ENCODE results near the gene MMP14. TPM values are rescaled to one million over a fixed set of nuclear protein-coding genes. Genes with fewer than 3 reads are reported as not detected.

MMP14 gene
- total RNA-seq, 5 donors from 2014 or later (not counting 1 experiment from before 2014, with no cell fraction given): 1.9 to 3.7 (median 2.3) TPM

DNA sequence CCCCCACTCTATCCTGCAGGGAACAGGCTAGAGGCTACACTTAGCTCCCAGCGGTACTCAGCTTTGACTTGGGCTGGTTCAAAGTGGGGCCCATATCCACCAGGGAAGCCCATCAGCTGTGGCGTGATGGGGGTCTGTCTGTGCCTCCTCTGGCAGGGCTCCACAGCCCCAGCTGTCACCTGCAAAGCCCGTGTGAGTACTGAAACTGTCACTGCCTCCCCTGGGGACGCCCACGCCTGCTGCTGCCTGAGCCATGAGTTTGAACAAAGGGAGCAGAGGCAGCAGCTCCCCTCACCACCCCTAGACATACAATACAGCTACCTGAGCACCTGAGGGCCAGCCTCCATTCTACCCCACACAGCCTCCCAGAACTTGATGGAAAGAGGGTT lies 51.6 kb downstream of the MMP14 start:
- Mint-ChIP-seq H3K27ac (peak overlapping the region; percentile 94 to 96), H3K36me3 (no peaks in the 10 kb centered on the region), H3K27me3 (no peaks in the 10 kb centered on the region), H3K4me1 (peaks cover 54 to 62% (median 56%) of the 10 kb centered on the region in 3 donors), H3K4me3 (peak overlapping the region; percentile 87 to 90 (median 88)), H3K9me3 (no peaks in the 10 kb centered on the region)
- Histone ChIP-seq H3K9me3 (no peaks in the 10 kb centered on the region), H3K36me3 (ENCODE audit: control insufficient read depth in 2 of 2, extremely low read depth in 1 of 2, insufficient read depth in 1 of 2, low read length in 1 of 2) (no peaks in the 10 kb centered on the region), H3K4me3 (ENCODE audit: control insufficient read depth in 1 of 2, extremely low read depth in 1 of 2, low read length in 1 of 2) (peak overlapping the region; percentile 60 to 65), H3K27me3 (replicated peaks in 1 of 2; ENCODE audit: control insufficient read depth in 2 of 2, extremely low read depth in 1 of 2, insufficient read depth in 2 of 2, low read length in 1 of 2) (no peaks in the 10 kb centered on the region), H3K4me1 (ENCODE audit: control insufficient read depth in 1 of 2, extremely low read depth in 1 of 2, insufficient read depth in 2 of 2, low read length in 2 of 2) (peaks cover 22 to 54% of the 10 kb centered on the region in 2 experiments), H3K27ac (ENCODE audit: low read length) (peak overlapping the region; percentile 67)
- ChIA-PET CTCF (interaction anchor here (0.7 to 2.2 kb wide), 8 partner anchors 12 to 240 kb away, joined by 3 to 35 read pairs (median 5); partner anchors contain the start of gene LRP10 (in 1 of the 2)), POLR2A (interaction anchor here (0.6 to 1.5 kb wide), 4 partner anchors 32 to 1758 kb away, joined by 6 to 12 read pairs (median 10); partner anchors contain the start of gene RBM23 (in 1 of the 2))
- ATAC-seq (replicated peaks in 1 of 4): peak in 1 of 4 experiments; percentile 33
- DNase-seq: peak in 19 of 35 experiments; percentile 17 to 57 (median 26)
- 64% methylated on average over 2 of the region's 5 CpGs for WGBS (ENCODE audit: insufficient coverage)

DNA sequence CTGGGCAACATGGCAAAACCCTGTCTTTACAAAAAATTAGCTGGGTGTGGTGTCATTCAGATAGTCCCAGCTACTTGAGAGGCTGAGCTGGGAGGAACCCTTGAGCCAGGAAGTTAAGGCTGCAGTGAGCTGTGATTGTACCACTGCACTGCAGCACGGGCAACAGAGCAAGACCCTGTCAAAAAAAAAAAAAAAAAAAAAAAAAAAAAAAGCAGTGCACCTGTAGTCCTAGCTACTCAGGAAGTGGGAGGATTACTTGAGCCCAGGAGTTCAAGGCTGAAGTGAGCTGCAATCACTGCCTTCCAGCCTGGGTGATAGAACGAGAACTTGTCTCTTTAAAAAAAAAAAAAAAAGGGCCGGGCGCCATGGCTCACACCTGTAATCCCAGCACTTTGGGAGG lies 52.3 kb downstream of the MMP14 start:
- peak overlapping the region in 1 of 2 donors; percentile 32 for H3K4me3 ChIP-seq (ENCODE audit: control insufficient read depth in 1 of 2, extremely low read depth in 1 of 2, low read length in 1 of 2)
- ChIA-PET CTCF (interaction anchor here (0.6 to 2.2 kb wide), 12 partner anchors 9 to 1118 kb away, joined by 4 to 35 read pairs (median 5); partner anchors contain the start of gene LRP10 (in 1 of the 2)), POLR2A (interaction anchor here (0.5 to 1.5 kb wide), 8 partner anchors 12 to 1757 kb away, joined by 3 to 12 read pairs (median 6); partner anchors contain the start of genes DAD1 (in 1 of the 2) and RBM23 (in 1 of the 2))
- H3K36me3 ChIP-seq (ENCODE audit: control insufficient read depth in 2 of 2, extremely low read depth in 1 of 2, insufficient read depth in 1 of 2, low read length in 1 of 2): no peaks in the 10 kb centered on the region
- Mint-ChIP-seq H3K4me1 (peaks cover 49 to 57% (median 51%) of the 10 kb centered on the region in 3 donors), H3K4me3 (peak overlapping the region; percentile 87 to 90 (median 88)), H3K27ac (peak overlapping the region; percentile 94 to 96), H3K27me3 (no peaks in the 10 kb centered on the region), H3K36me3 (peaks cover 5% of the 10 kb centered on the region), H3K9me3 (no peaks in the 10 kb centered on the region)
- peak overlapping the region; percentile 67 for H3K27ac ChIP-seq (ENCODE audit: low read length)
- ATAC-seq (replicated peaks in 1 of 4) (peak in 1 of 4 experiments; percentile 8), DNase-seq (peak in 4 of 35 experiments; percentile 11 to 46 (median 14))
- 20% methylated on average over 1 of the region's 4 CpGs for WGBS (ENCODE audit: insufficient coverage)
- H3K9me3 ChIP-seq: no peaks in the 10 kb centered on the region
- H3K4me1 ChIP-seq (ENCODE audit: control insufficient read depth in 1 of 2, extremely low read depth in 1 of 2, insufficient read depth in 2 of 2, low read length in 2 of 2): peaks cover 22 to 47% of the 10 kb centered on the region in 2 experiments
- no peaks in the 10 kb centered on the region for H3K27me3 ChIP-seq (replicated peaks in 1 of 2; ENCODE audit: control insufficient read depth in 2 of 2, extremely low read depth in 1 of 2, insufficient read depth in 2 of 2, low read length in 1 of 2)

DNA sequence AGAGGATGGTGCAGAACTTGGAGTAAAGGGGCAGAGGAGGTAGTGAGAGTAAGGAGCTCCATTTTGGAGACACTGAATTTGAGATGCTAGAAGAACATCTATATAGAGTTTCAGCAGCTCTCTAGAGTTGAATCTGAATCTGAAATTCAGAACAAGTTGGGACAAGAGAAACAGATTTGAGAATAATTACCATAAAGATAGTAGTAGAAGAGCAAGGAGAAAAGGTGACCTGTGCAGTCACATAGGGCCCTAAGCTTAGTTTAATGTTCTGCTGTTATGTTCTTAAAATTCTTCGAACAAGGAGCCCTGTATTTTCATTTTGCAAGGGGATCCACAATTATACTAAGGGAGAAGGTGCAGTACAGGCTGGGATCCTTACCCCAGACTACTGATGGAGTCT lies 54.0 kb downstream of the MMP14 start:
- Histone ChIP-seq H3K36me3 (ENCODE audit: control insufficient read depth in 2 of 2, extremely low read depth in 1 of 2, insufficient read depth in 1 of 2, low read length in 1 of 2) (peaks cover 0 to under 1% of the 10 kb centered on the region in 2 donors), H3K27ac (ENCODE audit: low read length) (no peak overlapping the region), H3K4me3 (ENCODE audit: control insufficient read depth in 1 of 2, extremely low read depth in 1 of 2, low read length in 1 of 2) (no peak overlapping the region), H3K27me3 (replicated peaks in 1 of 2; ENCODE audit: control insufficient read depth in 2 of 2, extremely low read depth in 1 of 2, insufficient read depth in 2 of 2, low read length in 1 of 2) (no peaks in the 10 kb centered on the region), H3K9me3 (no peaks in the 10 kb centered on the region), H3K4me1 (ENCODE audit: control insufficient read depth in 1 of 2, extremely low read depth in 1 of 2, insufficient read depth in 2 of 2, low read length in 2 of 2) (peaks cover 22 to 45% of the 10 kb centered on the region in 2 experiments)
- Mint-ChIP-seq H3K36me3 (peaks cover 11% of the 10 kb centered on the region), H3K27me3 (no peaks in the 10 kb centered on the region), H3K27ac (peak overlapping the region; percentile 0 to 52), H3K9me3 (no peaks in the 10 kb centered on the region), H3K4me1 (peaks cover 35 to 44% (median 38%) of the 10 kb centered on the region in 3 donors), H3K4me3 (no peak overlapping the region)
- DNase-seq (no peak), ATAC-seq (replicated peaks in 1 of 4) (no peak)
- WGBS (ENCODE audit: insufficient coverage): no CpG with 5 or more reads among the region's 1 CpG
- ChIA-PET POLR2A (no interaction called here), CTCF (interaction anchor here (0.6 to 1.9 kb wide), 6 partner anchors 9 to 404 kb away, joined by 3 to 5 read pairs (median 3); partner anchors contain the start of gene LRP10 (in 1 of the 2))

DNA sequence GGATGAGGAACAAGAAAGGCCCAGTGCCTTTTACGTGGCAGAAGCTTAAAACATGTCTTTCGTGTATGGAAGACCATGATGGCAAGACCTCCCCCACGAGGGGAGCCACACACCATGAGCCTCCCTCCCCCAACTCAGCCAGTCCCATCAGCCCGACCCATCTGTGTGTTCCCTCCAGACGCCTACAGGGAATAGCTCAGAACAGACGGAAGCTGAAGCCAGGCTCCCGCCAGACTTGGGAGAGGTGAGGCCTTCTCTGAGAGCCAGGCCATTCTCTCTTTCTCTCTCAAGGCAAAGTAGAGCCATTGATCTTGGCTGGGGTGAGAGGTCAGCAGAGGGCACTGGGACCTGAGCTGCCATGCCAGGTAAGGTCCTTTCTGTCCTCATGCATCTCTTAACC lies 56.1 kb downstream of the MMP14 start:
- CTCF ChIA-PET: interaction anchor here in 1 of 2 donors (0.9 kb wide), 1 partner anchor 21 kb away, joined by 3 read pairs; the partner anchor contains the start of gene LRP10
- H3K9me3 Mint-ChIP-seq: no peaks in the 10 kb centered on the region
- 100% methylated on average over 2 of the region's 7 CpGs for WGBS (ENCODE audit: insufficient coverage)
- no peak overlapping the region for H3K4me3 Mint-ChIP-seq
- H3K27ac Mint-ChIP-seq: no peak overlapping the region
- H3K4me1 ChIP-seq (ENCODE audit: control insufficient read depth in 1 of 2, extremely low read depth in 1 of 2, insufficient read depth in 2 of 2, low read length in 2 of 2): peaks cover 17 to 27% of the 10 kb centered on the region in 2 experiments
- peaks cover 0 to 3% of the 10 kb centered on the region in 2 donors for H3K36me3 ChIP-seq (ENCODE audit: control insufficient read depth in 2 of 2, extremely low read depth in 1 of 2, insufficient read depth in 1 of 2, low read length in 1 of 2)
- peaks cover 11% of the 10 kb centered on the region for H3K36me3 Mint-ChIP-seq
- H3K4me1 Mint-ChIP-seq: peaks cover 20 to 29% (median 25%) of the 10 kb centered on the region in 3 donors
- DNase-seq (no peak), ATAC-seq (replicated peaks in 1 of 4) (no peak)
- POLR2A ChIA-PET: no interaction called here
- no peaks in the 10 kb centered on the region for H3K27me3 Mint-ChIP-seq
- no peaks in the 10 kb centered on the region for H3K27me3 ChIP-seq (replicated peaks in 1 of 2; ENCODE audit: control insufficient read depth in 2 of 2, extremely low read depth in 1 of 2, insufficient read depth in 2 of 2, low read length in 1 of 2)
- H3K4me3 ChIP-seq (ENCODE audit: control insufficient read depth in 1 of 2, extremely low read depth in 1 of 2, low read length in 1 of 2): no peak overlapping the region
- no peaks in the 10 kb centered on the region for H3K9me3 ChIP-seq
- no peak overlapping the region for H3K27ac ChIP-seq (ENCODE audit: low read length)

DNA sequence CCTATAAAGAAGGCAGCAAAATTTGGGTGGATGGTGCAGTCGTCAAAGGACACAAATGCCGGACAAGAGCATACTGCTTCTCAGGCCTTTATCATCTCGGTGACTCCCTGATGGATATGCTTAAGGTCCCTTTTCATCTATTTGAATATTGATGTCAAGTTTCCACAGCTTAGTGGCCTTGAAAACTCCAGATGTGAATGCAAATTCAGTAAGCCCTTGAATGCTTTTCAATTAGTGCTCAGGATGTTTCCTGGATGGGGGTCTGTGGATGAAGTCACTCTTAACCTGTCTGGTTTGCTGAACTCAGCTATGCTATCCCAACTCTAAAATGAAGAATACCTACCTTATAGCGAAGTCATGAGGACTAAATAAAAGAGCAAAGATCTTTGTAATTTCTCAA lies 57.3 kb downstream of the MMP14 start:
- no peak for ATAC-seq (replicated peaks in 1 of 4)
- DNase-seq: no peak
- Histone ChIP-seq H3K9me3 (no peaks in the 10 kb centered on the region), H3K27ac (ENCODE audit: low read length) (no peak overlapping the region), H3K27me3 (replicated peaks in 1 of 2; ENCODE audit: control insufficient read depth in 2 of 2, extremely low read depth in 1 of 2, insufficient read depth in 2 of 2, low read length in 1 of 2) (no peaks in the 10 kb centered on the region), H3K4me3 (ENCODE audit: control insufficient read depth in 1 of 2, extremely low read depth in 1 of 2, low read length in 1 of 2) (no peak overlapping the region), H3K4me1 (ENCODE audit: control insufficient read depth in 1 of 2, extremely low read depth in 1 of 2, insufficient read depth in 2 of 2, low read length in 2 of 2) (peaks cover 7 to 15% of the 10 kb centered on the region in 2 experiments), H3K36me3 (ENCODE audit: control insufficient read depth in 2 of 2, extremely low read depth in 1 of 2, insufficient read depth in 1 of 2, low read length in 1 of 2) (peaks cover 0 to 3% of the 10 kb centered on the region in 2 donors)
- ChIA-PET POLR2A (no interaction called here), CTCF (interaction anchor here (0.5 to 0.7 kb wide), 2 partner anchors 177 to 188 kb away, joined by 3 read pairs; no protein-coding TSS in a partner anchor)
- Mint-ChIP-seq H3K27ac (no peak overlapping the region), H3K4me1 (peaks cover 9 to 19% (median 14%) of the 10 kb centered on the region in 3 donors), H3K27me3 (no peaks in the 10 kb centered on the region), H3K9me3 (no peaks in the 10 kb centered on the region), H3K4me3 (no peak overlapping the region), H3K36me3 (peaks cover 11% of the 10 kb centered on the region)
- WGBS (ENCODE audit: insufficient coverage): 80% methylated on average over 1 of the region's 4 CpGs

DNA sequence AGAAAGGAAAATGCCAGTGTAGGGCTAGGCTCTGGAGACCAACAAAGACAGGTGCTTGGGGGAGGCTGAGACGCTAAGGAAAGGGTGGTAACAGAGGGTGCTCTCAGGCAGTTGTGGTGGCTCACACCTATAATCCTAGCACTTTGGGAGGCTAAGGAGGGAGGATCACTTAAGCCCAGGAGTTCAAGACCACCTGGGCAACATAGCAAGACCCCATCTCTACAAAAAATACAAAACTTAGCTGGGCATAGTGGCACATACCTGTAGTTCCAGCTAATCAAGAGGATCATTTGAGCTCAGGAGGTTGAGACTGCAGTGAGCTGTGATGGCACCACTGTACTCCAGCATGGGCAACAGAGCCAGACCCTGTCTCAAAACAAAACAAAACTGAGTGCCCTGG lies 59.0 kb downstream of the MMP14 start:
- DNase-seq (no peak), ATAC-seq (replicated peaks in 1 of 4) (no peak)
- Histone ChIP-seq H3K27ac (ENCODE audit: low read length) (no peak overlapping the region), H3K4me3 (ENCODE audit: control insufficient read depth in 1 of 2, extremely low read depth in 1 of 2, low read length in 1 of 2) (no peak overlapping the region), H3K27me3 (replicated peaks in 1 of 2; ENCODE audit: control insufficient read depth in 2 of 2, extremely low read depth in 1 of 2, insufficient read depth in 2 of 2, low read length in 1 of 2) (no peaks in the 10 kb centered on the region), H3K9me3 (no peaks in the 10 kb centered on the region), H3K36me3 (ENCODE audit: control insufficient read depth in 2 of 2, extremely low read depth in 1 of 2, insufficient read depth in 1 of 2, low read length in 1 of 2) (peaks cover 2 to 3% of the 10 kb centered on the region in 2 donors), H3K4me1 (ENCODE audit: control insufficient read depth in 1 of 2, extremely low read depth in 1 of 2, insufficient read depth in 2 of 2, low read length in 2 of 2) (peaks cover 0 to 5% of the 10 kb centered on the region in 2 experiments)
- Mint-ChIP-seq H3K27me3 (no peaks in the 10 kb centered on the region), H3K4me3 (no peak overlapping the region), H3K36me3 (peaks cover 14% of the 10 kb centered on the region), H3K9me3 (no peaks in the 10 kb centered on the region), H3K4me1 (peaks cover 2 to 11% (median 6%) of the 10 kb centered on the region in 3 donors), H3K27ac (no peak overlapping the region)
- ChIA-PET CTCF (interaction anchor here in 1 of 2 donors (1.0 to 1.8 kb wide), 2 partner anchors 24 to 325 kb away, joined by 4 to 7 read pairs; partner anchors contain the start of gene LRP10), POLR2A (no interaction called here)
- WGBS (ENCODE audit: insufficient coverage): no CpG with 5 or more reads among the region's 1 CpG
